ENCODE measurements around the gene ACSL1.

The ACSL1 gene

DNA sequence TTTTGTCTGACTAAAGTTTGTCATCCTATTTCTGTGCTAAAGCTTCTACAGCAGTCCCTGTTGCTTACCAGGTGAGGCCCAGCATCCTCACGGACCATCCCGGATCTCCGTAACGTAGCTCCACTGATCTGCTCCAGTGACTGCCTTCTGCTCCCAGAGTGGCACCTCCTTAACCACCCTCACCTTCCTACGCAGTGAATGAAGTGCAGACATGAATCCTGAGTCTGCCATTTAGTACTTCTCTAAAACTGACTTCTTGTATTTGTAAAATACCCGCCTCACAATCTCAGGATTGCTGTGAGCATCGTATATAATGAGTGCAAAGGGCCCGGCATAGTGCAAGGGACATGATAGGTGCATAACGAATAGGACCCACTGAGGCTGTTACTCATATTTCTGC lies 27.7 kb upstream of the ACSL1 start:
- no peak overlapping the region for H3K4me3 ChIP-seq (ENCODE audit: low read depth, low read length)
- DNase-seq = no peak
- no peaks in the 10 kb centered on the region for H3K27me3 ChIP-seq (ENCODE audit: insufficient read depth, low read depth, severe bottlenecking)
- no peaks in the 10 kb centered on the region for H3K9me3 ChIP-seq (ENCODE audit: severe bottlenecking)
- TF ChIP-seq, protein P1, sequence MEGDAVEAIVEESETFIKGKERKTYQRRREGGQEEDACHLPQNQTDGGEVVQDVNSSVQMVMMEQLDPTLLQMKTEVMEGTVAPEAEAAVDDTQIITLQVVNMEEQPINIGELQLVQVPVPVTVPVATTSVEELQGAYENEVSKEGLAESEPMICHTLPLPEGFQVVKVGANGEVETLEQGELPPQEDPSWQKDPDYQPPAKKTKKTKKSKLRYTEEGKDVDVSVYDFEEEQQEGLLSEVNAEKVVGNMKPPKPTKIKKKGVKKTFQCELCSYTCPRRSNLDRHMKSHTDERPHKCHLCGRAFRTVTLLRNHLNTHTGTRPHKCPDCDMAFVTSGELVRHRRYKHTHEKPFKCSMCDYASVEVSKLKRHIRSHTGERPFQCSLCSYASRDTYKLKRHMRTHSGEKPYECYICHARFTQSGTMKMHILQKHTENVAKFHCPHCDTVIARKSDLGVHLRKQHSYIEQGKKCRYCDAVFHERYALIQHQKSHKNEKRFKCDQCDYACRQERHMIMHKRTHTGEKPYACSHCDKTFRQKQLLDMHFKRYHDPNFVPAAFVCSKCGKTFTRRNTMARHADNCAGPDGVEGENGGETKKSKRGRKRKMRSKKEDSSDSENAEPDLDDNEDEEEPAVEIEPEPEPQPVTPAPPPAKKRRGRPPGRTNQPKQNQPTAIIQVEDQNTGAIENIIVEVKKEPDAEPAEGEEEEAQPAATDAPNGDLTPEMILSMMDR (IDR thresholded peaks at IDR 0.05; ENCODE audit: low read depth, low read length) = no peak
- no peak overlapping the region for H3K27ac ChIP-seq
- no peaks in the 10 kb centered on the region for H3K36me3 ChIP-seq

DNA sequence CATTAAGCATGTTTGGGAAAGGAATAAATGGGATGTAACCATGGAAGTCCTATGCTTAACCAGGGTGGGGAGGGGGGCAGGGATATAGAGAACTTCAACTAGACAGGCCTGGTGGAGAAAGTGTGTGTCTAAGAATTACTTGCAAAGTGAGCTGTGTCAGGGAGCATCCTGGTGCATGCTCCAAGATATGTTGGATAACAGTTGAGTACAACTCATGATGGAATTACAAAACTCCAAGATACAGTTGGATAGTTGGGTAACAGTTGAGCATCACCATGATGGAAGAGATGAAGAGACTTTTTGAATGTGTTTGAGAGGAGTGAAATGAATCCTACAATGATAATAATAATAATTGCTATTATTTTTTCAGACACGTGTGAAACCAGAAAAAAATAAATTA lies 26.1 kb upstream of the ACSL1 start:
- TF ChIP-seq, protein P1 (IDR thresholded peaks at IDR 0.05; ENCODE audit: low read depth, low read length) = no peak
- H3K9me3 ChIP-seq (ENCODE audit: severe bottlenecking) = no peaks in the 10 kb centered on the region
- H3K4me3 ChIP-seq (ENCODE audit: low read depth, low read length) = no peak overlapping the region
- H3K36me3 ChIP-seq = no peaks in the 10 kb centered on the region
- no peak for DNase-seq
- no peak overlapping the region for H3K27ac ChIP-seq
- H3K27me3 ChIP-seq (ENCODE audit: insufficient read depth, low read depth, severe bottlenecking) = no peaks in the 10 kb centered on the region

GRCh38 chr4:184851200-184851541 lies 25.4 kb upstream of the ACSL1 start:
- no peaks in the 10 kb centered on the region for H3K9me3 ChIP-seq (ENCODE audit: severe bottlenecking)
- no peak overlapping the region for H3K27ac ChIP-seq
- H3K27me3 ChIP-seq (ENCODE audit: insufficient read depth, low read depth, severe bottlenecking) = no peaks in the 10 kb centered on the region
- TF ChIP-seq, protein P1 (IDR thresholded peaks at IDR 0.05; ENCODE audit: low read depth, low read length) = no peak
- no peak for DNase-seq
- no peaks in the 10 kb centered on the region for H3K36me3 ChIP-seq
- H3K4me3 ChIP-seq (ENCODE audit: low read depth, low read length) = no peak overlapping the region

DNA sequence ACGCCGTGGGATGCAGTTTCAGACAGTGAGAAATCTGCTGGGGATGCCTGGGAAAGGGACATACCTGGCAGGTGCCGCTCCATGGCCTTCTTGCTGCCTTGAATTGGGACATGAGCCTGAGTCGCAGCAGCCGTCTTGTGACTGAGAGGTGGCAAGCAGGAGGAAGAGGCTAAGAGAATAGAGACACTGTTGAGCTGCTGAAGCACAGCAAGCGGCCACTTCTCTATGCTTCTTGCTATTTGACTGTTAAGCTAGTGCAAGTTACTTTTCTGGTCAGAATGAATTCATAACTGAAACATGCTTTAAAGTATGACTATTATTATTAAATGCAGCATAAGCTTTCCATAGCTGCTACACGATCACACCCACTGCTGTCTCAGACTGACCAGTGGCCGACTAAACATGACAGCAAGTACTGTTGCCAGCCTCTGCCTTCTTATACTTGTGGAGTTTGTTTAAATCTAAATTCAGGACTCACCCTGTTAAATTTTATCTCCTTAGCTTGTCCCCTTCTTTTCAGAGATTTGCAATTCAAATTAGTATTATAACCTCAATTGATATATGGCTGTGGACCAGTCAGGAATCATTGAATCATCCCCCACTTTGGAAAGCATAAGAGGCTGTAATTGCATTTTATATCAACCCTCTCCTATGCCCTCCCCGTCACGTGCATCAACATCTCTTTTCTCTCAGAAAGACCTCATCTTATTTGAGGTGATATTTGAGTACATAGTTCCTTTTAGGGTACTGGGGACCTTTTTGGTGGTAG lies 24.8 kb upstream of the ACSL1 start:
- DNase-seq = no peak
- Histone ChIP-seq H3K27ac (no peak overlapping the region), H3K4me3 (ENCODE audit: low read depth, low read length) (no peak overlapping the region), H3K9me3 (ENCODE audit: severe bottlenecking) (no peaks in the 10 kb centered on the region), H3K27me3 (ENCODE audit: insufficient read depth, low read depth, severe bottlenecking) (no peaks in the 10 kb centered on the region), H3K36me3 (no peaks in the 10 kb centered on the region)
- TF ChIP-seq, protein P1 (IDR thresholded peaks at IDR 0.05; ENCODE audit: low read depth, low read length) = no peak

DNA sequence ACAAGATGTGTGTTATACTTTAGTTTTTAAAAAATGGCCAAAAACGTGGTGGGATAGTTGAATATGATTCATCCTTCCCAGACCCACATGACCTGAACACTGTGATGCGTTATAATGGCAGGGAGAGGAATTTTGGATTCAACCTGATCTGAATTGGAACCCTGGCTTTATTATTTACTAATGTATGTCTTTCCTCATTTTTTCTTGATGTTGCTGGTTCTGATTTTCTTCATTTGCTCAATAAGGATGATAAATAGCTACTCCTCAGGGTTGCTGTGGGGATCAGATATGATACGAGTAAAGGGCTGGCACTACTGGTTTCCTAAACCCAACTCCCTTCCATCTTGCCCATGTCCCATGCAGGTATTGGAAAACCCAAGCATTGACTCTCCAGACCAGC lies 24.2 kb upstream of the ACSL1 start:
- no peaks in the 10 kb centered on the region for H3K9me3 ChIP-seq (ENCODE audit: severe bottlenecking)
- no peak overlapping the region for H3K4me3 ChIP-seq (ENCODE audit: low read depth, low read length)
- H3K27ac ChIP-seq = no peak overlapping the region
- DNase-seq = no peak
- TF ChIP-seq, protein P1 (IDR thresholded peaks at IDR 0.05; ENCODE audit: low read depth, low read length) = no peak
- H3K36me3 ChIP-seq = no peaks in the 10 kb centered on the region
- no peaks in the 10 kb centered on the region for H3K27me3 ChIP-seq (ENCODE audit: insufficient read depth, low read depth, severe bottlenecking)

DNA sequence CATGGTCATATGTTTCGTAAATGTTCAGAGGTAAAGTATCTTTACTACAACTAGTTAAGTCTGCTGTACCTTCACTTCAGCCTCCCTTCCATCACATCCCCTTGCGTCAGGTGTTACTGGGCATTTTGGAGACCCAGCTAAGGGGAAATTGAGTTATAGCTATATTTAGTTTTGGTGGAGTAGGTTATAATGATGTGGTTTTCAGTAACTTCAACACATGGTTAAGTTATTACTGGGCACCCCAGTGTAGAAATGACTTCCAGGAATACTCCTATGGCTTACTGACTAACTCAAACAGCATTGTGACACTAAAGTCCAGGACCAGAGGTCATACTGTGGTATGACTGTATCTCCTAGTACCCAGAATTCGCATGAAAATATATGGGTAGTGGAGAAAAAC lies 23.4 kb upstream of the ACSL1 start:
- TF ChIP-seq, protein P1 (IDR thresholded peaks at IDR 0.05; ENCODE audit: low read depth, low read length) = no peak
- Histone ChIP-seq H3K9me3 (ENCODE audit: severe bottlenecking) (no peaks in the 10 kb centered on the region), H3K36me3 (no peaks in the 10 kb centered on the region), H3K27me3 (ENCODE audit: insufficient read depth, low read depth, severe bottlenecking) (no peaks in the 10 kb centered on the region), H3K4me3 (ENCODE audit: low read depth, low read length) (no peak overlapping the region), H3K27ac (no peak overlapping the region)
- no peak for DNase-seq
